Brain microvascular endothelial cell (primary cell): Measurements from ENCODE around the gene SUSD6.
"Not testable (repeated sequence)": the region's sequence is repeated elsewhere in the genome, so short reads cannot be mapped to it uniquely, and the experiment has no call there.

ENCODE experiments used
- DNase-seq: peaks from one replicate; pipeline ENCODE4 v3.0.0-alpha.2; 2020
- H3K27ac ChIP-seq: fragments of 250-450 bp; sonication (Bioruptor Pico); 2 replicates; pipeline ENCODE4 v1.5.1; 2020; ENCODE audit warnings: mild to moderate bottlenecking, moderate library complexity
- H3K27me3 ChIP-seq: fragments of 250-450 bp; sonication (Bioruptor Pico); replicated peaks from 2 replicates; pipeline ENCODE4 v1.5.1; 2020; ENCODE audit warnings: mild to moderate bottlenecking
- H3K36me3 ChIP-seq: fragments of 250-450 bp; sonication (Bioruptor Pico); replicated peaks from 2 replicates; pipeline ENCODE4 v1.5.1; 2020; ENCODE audit warnings: mild to moderate bottlenecking
- H3K4me3 ChIP-seq: 2 replicates; pipeline ENCODE4 v1.5.1; 2011; ENCODE audit warnings: low read depth, mild to moderate bottlenecking, control low read depth, low read length, moderate library complexity
- in situ Hi-C: cut with HindIII; loops from 2 replicates; pipeline ENCODE4 v1.10.0; 2017; ENCODE audit warnings: low sequenced_read_pairs, low pct_ligation_motif_present
- TF ChIP-seq, protein P1 (sequence below): IDR thresholded peaks from 2 replicates; pipeline ENCODE4 v1.5.1; 2011; ENCODE audit warnings: low read depth, mild to moderate bottlenecking, moderate library complexity, low read length, control low read depth, inconsistent platforms; ENCODE audit errors: missing control alignments

SUSD6 gene

GRCh38 chr14:69716478-69717187, 105.2 kb downstream of the SUSD6 start:
- H3K36me3 ChIP-seq, result peaks cover 2% of the 10 kb centered on the region
- peak overlapping the region; percentile 95 for H3K27ac ChIP-seq
- peak; percentile 91 for DNase-seq
- TF ChIP-seq, protein P1, sequence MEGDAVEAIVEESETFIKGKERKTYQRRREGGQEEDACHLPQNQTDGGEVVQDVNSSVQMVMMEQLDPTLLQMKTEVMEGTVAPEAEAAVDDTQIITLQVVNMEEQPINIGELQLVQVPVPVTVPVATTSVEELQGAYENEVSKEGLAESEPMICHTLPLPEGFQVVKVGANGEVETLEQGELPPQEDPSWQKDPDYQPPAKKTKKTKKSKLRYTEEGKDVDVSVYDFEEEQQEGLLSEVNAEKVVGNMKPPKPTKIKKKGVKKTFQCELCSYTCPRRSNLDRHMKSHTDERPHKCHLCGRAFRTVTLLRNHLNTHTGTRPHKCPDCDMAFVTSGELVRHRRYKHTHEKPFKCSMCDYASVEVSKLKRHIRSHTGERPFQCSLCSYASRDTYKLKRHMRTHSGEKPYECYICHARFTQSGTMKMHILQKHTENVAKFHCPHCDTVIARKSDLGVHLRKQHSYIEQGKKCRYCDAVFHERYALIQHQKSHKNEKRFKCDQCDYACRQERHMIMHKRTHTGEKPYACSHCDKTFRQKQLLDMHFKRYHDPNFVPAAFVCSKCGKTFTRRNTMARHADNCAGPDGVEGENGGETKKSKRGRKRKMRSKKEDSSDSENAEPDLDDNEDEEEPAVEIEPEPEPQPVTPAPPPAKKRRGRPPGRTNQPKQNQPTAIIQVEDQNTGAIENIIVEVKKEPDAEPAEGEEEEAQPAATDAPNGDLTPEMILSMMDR, result no peak
- no peaks in the 10 kb centered on the region for H3K27me3 ChIP-seq
- in situ Hi-C loops, result no loop called here
- H3K4me3 ChIP-seq, result no peak overlapping the region

DNA sequence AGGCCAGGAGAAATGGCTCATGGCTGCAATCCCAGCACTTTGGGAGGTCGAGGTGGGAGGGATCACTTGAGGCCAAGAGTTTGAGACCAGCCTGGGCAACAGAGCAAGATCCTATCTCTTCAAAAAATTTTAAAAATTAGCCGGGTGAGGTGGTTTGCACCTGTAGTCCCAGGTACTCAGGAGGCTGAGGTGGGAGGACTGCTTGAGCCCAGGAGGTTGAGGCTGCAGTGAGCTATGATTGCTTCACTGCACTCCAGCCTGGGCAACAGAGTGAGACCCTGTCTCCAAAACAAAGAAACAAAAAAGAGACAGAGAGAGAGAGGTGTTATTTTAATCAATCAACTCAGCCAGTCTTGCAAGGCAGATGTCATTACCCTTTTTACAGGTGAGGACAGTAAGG, 107.2 kb downstream of the SUSD6 start:
- peak overlapping the region; percentile 71 for H3K27ac ChIP-seq
- H3K4me3 ChIP-seq, H3K27me3 ChIP-seq, H3K36me3 ChIP-seq, DNase-seq, in situ Hi-C loops: not testable (repeated sequence)

DNA sequence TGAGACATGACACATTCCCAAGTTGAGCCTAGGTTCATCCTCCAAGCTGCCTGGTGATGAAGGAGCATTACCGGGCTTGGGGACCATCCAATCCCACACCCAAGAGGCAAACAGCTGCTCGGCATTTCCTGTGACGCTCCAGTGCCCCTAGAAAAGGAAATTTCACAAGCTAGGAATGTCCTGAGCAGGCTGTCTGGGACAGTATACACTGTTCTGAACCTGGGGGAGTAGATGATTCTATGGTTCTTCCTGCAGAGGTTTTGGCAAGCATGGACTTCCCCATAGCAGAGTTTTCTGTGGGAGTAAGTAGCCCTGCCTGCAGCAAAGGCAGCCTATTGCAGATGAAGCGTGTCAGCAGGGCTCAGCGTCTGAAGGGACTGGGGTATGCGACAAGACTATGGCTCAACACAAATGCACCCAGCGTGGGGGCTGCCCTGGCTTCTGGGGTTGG, 108.1 kb downstream of the SUSD6 start:
- Histone ChIP-seq H3K27me3 (no peaks in the 10 kb centered on the region), H3K4me3 (no peak overlapping the region), H3K27ac (peak overlapping the region; percentile 72), H3K36me3 (no peaks in the 10 kb centered on the region)
- TF ChIP-seq, protein P1, result no peak
- peak; percentile 92 for DNase-seq
- in situ Hi-C loops, result no loop called here

GRCh38 chr14:69720912-69721311, 109.5 kb downstream of the SUSD6 start:
- Histone ChIP-seq H3K27me3 (no peaks in the 10 kb centered on the region), H3K36me3 (no peaks in the 10 kb centered on the region), H3K4me3 (no peak overlapping the region), H3K27ac (no peak overlapping the region)
- DNase-seq, result no peak
- in situ Hi-C loops, result no loop called here
- TF ChIP-seq, protein P1, result no peak

- no peak overlapping the region for H3K27ac ChIP-seq
- DNase-seq, result peak; percentile 53
- H3K27me3 ChIP-seq, result no peaks in the 10 kb centered on the region
- in situ Hi-C loops, result no loop called here
- H3K4me3 ChIP-seq, result peak overlapping the region; percentile 47
- no peaks in the 10 kb centered on the region for H3K36me3 ChIP-seq
- TF ChIP-seq, protein P1, result peak; percentile 100
Observed at GRCh38 chr14:69726761-69727511, 115.5 kb downstream of the SUSD6 start.

- TF ChIP-seq, protein P1, result no peak
- in situ Hi-C loops, result no loop called here
- Histone ChIP-seq H3K4me3 (no peak overlapping the region), H3K27me3 (no peaks in the 10 kb centered on the region), H3K36me3 (no peaks in the 10 kb centered on the region), H3K27ac (no peak overlapping the region)
- DNase-seq, result no peak
Observed at GRCh38 chr14:69727860-69728259, 116.5 kb downstream of the SUSD6 start.

GRCh38 chr14:69731919-69732598, 120.7 kb downstream of the SUSD6 start:
- H3K27me3 ChIP-seq, H3K4me3 ChIP-seq, H3K27ac ChIP-seq, DNase-seq, H3K36me3 ChIP-seq, in situ Hi-C loops: not testable (repeated sequence)

GRCh38 chr14:69736405-69736804, 125.0 kb downstream of the SUSD6 start:
- H3K4me3 ChIP-seq, H3K27me3 ChIP-seq, H3K27ac ChIP-seq, DNase-seq, H3K36me3 ChIP-seq, in situ Hi-C loops: not testable (repeated sequence)
